GM19324 (cell line): ENCODE data around the gene ATP2A3.
"Not testable (repeated sequence)": the region's sequence is repeated elsewhere in the genome, so short reads cannot be mapped to it uniquely, and the experiment has no call there.

Experiments
- ATAC-seq: cut with Tn5 transposase; IDR thresholded peaks from one replicate; pipeline ENCODE4 v1.9.1; 2021; ENCODE audit warnings: mild to moderate bottlenecking, moderate library complexity; ENCODE audit not compliant: unreplicated experiment, low FRiP score

Gene ATP2A3

DNA sequence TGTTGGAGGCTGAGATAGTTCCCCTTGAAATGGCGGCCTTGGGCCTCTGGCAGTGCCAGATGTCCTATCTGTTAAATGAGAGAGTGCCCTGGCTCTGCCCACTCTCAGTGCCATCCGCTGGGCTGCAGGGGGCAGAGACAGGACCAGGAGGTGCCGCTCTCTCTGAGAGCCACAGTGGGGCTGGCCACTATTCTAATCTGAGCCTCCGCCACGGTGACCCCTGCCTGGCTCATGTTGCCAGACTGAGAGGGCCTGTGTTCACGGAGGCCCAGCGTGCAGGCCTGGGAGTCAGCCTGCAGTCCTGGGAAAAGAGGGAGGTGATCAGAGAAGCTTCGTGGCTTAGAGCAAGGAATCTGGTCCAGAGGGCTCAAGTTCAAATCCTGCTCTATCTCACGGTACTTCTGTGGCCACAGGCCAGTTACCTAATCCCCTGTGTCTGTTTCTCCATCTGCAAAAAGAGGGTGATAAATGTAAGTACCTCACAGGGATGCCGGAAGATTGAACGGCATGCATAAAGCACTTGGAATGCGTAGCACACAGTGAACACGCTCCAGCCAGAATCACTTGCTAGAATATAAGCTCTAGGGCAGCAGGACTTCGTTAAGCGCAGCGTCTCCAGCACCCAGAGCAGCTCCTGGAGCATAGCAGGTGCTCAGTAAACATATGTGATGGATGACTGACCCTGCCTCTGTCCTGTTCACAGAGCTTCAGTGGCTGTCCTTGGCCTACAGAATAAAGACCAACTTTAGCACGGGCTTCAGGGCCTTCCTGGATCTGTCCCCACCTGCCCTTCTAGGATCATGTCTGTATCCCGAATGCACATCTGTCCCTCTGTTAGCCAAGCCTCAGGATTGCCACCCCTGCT lies 6.3 kb downstream of the ATP2A3 start:
- ATAC-seq: no peak

GRCh38 chr17:3956983-3957382 lies 7.3 kb downstream of the ATP2A3 start:
- ATAC-seq: no peak

- no peak for ATAC-seq
Observed at GRCh38 chr17:3956327-3956957, 7.8 kb downstream of the ATP2A3 start.

GRCh38 chr17:3955673-3955988 lies 8.6 kb downstream of the ATP2A3 start:
- ATAC-seq: no peak

- ATAC-seq: no peak
Observed at GRCh38 chr17:3954976-3955672, 9.1 kb downstream of the ATP2A3 start.

DNA sequence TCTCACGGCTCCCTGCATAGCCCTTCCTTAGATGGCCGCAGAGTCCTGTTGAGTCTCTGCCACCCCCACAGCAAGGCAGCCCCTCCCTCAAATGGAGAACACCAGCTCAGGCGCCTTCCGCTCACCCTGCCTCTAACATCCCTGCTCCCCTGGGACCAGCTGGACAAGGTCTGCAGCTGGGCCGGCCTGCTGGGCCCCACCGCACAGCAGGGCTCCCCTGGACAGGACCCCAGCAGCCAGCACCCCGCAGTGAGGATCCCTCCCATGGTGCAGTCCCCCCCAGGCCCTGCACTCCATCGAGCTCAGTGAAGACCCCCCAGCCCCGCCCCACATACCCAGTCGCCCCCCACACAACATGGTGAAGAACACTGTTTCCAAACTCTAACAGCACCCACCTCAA lies 10.2 kb downstream of the ATP2A3 start:
- ATAC-seq: no peak

GRCh38 chr17:3953542-3953941 lies 10.7 kb downstream of the ATP2A3 start:
- ATAC-seq: no peak

DNA sequence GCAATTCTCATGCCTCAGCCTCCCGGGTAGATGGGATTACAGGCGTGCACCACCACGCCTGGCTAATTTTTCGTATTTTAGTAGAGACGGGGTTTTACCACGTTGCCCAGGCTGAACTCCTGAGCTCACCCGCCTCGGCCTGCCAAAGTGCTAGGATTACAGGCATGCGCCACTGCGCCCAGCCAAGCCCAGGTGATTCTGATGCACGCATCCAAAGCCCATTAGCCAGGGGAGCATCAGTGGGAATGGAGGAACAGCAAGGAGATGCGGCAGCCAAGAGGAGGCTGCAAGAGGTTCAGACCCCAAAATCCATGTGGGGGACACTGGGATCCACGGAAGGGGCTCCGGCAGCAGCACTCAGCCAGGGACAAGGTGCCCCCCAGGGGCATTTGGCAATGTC lies 12.1 kb downstream of the ATP2A3 start:
- no peak for ATAC-seq

DNA sequence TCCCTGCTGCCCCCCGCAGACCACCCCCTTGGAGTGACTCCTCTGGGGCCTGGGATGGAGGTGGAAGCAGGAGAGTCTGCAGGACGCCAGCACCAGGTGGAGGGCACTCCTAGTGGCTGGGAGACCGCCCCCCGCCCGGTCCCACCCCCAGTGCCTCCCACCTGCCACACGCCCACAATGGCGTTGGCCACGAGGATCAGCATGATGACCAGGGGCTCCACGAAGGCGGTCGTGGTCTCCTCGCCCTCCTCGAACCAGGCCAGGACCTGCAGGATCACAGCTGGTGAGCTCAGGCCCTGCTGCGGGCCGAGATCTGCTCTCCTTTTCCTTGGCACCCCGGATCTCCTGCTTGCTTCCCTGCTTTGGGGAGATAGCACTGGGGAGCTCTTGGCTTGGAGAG lies 12.8 kb downstream of the ATP2A3 start:
- no peak for ATAC-seq

DNA sequence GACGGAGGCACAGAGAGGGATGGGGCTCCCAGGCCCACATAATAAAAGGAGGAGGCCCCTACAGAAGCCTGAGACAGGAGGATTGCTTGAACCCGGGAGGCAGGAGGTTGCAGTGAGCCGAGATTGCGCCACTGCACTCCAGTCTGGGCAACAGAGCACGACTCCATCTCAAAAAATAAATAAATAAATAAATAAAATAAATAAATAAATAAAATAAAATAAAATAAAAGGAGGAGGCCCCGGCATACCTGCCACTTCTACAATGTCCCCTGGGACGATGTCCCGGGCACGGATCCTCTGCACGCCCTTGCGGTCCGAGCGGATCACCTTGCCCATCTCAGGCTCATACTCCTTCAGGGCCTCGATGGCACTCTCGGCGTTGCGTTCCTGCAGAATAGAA lies 13.2 kb downstream of the ATP2A3 start:
- no peak for ATAC-seq

DNA sequence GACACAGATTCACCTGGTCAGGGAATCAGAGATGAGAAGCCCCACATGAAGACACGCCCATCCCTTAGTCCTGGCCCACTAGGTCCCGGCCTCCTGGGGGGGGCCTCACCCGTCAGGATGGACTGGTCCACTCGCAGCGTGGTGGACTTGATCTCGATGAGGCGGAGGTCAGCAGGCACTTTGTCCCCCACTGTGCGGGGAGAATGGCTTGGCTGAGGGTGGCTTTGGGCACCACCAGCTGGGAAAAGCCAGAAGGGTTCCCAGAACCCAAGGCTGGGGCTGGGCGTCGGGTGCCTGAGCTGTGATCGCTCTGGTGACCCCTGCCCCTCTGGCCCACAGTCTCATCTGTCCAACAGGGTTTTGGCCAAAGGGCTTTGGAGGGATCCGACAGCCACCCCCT lies 13.7 kb downstream of the ATP2A3 start:
- ATAC-seq: no peak

DNA sequence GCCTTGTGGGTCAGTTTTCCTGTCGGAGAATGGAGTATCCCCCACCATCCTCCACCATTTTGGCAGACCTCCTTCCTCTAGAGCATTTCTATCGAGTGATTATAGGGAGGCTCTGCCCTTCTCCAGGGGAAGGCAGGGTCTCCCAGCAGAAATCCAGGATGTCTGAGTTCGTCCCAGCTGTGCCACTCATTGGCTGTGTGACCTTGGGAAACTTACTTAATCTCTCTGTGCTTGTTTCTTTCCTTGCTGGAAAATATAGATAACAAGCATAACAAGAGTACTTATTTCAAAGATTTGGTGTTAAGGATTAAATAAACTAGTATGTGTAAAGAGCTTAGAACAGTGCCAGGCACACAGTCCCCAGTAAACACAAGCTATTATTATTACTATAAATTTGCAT lies 14.8 kb downstream of the ATP2A3 start:
- ATAC-seq: no peak

DNA sequence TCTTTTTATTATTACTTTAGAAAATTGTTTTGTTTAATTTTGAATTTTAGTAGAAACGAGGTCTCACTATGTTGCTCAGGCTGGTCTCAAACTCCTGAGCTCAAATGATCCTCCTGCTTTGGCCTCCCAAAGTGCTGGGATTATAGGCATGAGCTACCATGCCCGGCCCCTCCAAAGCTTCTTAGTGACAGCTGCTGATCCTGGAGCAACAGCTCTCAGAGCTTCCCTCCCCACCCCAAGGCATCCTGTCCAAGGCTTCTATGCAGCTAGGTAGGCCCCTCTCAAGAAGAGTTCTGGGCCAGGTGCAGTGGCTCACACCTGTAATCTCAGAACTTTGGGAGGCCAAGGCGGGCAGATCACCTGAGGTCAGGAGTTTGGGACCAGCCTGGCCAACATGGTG lies 15.7 kb downstream of the ATP2A3 start:
- not testable (repeated sequence) for ATAC-seq

GRCh38 chr17:3947318-3947810 lies 16.9 kb downstream of the ATP2A3 start:
- no peak for ATAC-seq

DNA sequence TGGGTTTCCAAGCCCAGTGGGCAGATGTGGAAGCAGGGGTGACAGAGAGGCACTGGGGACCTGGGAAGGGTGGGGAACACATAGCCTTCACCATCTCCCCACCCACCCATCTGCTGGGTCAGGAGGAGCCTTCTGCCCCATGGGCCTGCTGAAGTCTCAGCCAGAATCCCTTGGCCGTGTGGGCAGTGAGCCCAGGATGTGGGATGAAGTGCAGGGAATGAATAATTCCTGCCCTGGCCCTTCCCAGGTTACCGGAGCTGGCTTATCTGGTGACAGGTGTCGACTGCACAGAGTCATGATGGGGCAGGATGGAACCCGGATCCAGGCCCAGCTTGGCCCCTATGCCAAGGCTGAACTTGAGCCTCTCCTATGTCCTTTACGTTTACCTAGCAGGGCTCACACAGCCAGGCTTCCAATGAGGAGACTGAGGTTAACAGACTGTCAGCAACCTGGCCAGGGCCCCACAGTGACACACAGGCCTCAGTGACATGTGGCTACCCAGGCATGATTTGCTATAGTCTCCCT lies 17.5 kb downstream of the ATP2A3 start:
- ATAC-seq: no peak

DNA sequence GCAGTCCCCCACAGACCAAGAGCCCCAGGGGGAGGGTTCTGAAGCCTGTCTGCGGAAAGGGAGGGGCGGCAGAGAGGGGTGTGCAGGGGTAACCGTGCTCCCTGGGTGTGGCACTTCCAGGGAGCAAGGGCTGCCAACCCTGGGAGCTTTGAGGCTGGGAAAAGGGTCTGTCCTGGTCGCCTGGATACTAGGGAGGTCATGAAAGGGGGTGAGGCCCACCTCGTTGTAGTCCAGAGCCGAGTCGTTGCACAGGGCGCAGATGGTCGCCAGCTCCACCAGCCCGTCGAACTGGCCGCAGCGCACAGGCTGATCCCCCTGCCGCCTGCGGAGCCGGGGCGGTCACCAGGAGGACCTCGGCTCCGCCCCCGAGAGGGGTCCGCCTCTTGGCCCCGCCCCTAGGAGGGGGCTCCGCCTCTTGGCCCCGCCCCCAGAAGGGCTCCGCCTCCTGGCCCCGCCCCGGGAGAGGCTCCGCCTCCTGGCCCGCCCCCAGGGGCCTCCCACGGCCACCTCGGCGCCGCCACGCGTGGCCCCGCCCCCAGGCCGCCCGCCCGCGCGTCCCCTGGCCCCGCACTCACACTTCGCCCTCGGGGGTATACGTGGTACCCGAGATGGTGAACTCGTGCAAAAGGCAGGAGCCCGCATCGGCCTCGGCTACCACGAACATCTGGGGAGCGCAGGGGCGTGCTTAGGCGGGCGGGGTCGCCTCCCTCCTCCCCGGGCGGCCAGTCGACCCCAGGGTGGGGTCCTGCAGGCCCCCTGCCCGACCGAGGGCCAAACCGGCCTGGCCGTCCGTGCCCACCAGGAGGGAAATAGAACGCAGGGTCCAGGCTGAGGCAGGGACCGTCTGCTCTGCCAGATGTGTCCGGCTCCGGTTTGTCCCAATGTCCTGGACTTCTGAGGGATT lies 19.5 kb downstream of the ATP2A3 start:
- ATAC-seq: no peak

GRCh38 chr17:3943240-3943891 lies 20.9 kb downstream of the ATP2A3 start:
- ATAC-seq: no peak

DNA sequence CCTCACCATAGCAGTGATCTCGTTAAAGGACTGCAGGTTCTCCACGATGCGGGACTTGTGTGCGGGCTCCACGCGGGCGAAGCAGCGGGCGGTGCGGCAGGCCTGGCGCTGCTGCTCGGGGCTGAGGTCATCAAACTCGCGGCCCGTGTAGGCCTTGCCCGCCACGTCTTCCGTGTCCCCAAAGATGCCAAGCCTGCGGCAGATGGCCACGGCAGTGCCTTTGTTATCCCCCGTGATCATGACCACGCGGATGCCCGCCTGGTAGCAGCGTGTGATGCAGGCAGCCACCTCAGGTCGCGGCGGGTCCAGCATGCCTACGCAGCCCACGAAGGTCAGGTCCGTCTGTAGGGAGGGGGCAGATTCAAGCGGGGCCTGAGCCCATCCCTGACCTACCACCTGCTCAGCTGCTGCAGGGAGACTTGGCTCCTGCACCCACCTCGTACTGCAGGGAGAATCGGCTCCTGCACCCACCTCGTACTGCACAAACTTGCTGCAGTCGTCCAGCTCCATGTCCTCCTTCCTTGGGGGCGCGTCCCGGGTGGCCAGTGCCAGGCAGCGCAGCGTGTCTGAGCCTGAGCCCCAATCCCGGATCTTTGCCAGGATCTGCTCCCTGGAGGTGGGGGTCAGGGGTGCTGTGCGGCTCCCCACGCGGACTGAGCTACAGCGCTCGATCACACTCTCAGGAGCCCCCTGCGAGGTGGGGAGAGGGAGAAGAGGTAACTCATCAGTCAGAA lies 23.1 kb downstream of the ATP2A3 start:
- ATAC-seq: no peak

GRCh38 chr17:3937359-3937758 lies 26.9 kb downstream of the ATP2A3 start:
- no peak for ATAC-seq
